Forelimb muscle (tissue), 1 donor: Measurements from ENCODE around the gene ACSF3. TPM values are rescaled to one million over a fixed set of nuclear protein-coding genes. Genes with fewer than 3 reads are reported as not detected.
"Not testable (repeated sequence)": the region's sequence is repeated elsewhere in the genome, so short reads cannot be mapped to it uniquely, and the experiment has no call there.

ENCODE experiments used
- DNase-seq: peaks from one replicate; pipeline ENCODE4 v3.0.0-alpha.2; 2013; ENCODE audit warnings: low read depth
- polyA plus RNA-seq: library from polyadenylated mRNA; unstranded; fragments of 120-200 nt; gene quantifications from one replicate; pipeline ENCODE4 v1.2.1, GENCODE V29; 2013; ENCODE audit not compliant: insufficient read length

Gene ACSF3
- polyA plus RNA-seq, 1 donor = 15.1 TPM

DNA sequence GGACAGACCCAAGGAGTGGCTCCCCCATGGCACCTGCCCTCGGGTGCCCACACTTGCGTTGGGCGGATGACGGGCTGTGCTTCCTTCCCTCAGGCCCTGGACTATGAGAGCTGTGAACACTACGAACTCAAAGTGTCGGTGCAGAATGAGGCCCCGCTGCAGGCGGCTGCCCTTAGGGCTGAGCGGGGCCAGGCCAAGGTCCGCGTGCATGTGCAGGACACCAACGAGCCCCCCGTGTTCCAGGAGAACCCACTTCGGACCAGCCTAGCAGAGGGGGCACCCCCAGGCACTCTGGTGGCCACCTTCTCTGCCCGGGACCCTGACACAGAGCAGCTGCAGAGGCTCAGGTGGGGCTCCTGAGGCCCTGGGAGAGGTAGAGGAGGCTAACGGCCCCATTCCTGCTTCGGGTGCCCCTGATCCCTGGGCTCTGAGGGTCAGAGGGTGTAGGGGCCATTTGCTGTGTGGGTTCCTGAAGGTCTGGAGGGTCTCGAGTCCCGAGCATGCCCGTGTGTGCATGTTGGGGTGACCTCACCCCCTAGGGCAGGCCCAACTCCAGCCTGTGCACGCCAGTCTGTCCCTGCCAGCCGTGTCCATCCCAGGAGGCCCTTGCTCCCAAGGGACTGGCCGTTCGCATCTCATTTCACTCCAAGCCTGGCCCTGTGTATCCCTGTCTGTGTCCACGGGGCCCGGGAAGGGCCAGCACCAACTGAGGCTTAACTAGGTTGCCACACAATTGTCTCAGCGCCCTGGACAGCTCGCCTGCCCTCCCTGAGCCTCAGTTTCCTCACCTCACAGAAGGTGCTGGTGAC, 96.7 kb downstream of the ACSF3 start:
- no peak for DNase-seq

DNA sequence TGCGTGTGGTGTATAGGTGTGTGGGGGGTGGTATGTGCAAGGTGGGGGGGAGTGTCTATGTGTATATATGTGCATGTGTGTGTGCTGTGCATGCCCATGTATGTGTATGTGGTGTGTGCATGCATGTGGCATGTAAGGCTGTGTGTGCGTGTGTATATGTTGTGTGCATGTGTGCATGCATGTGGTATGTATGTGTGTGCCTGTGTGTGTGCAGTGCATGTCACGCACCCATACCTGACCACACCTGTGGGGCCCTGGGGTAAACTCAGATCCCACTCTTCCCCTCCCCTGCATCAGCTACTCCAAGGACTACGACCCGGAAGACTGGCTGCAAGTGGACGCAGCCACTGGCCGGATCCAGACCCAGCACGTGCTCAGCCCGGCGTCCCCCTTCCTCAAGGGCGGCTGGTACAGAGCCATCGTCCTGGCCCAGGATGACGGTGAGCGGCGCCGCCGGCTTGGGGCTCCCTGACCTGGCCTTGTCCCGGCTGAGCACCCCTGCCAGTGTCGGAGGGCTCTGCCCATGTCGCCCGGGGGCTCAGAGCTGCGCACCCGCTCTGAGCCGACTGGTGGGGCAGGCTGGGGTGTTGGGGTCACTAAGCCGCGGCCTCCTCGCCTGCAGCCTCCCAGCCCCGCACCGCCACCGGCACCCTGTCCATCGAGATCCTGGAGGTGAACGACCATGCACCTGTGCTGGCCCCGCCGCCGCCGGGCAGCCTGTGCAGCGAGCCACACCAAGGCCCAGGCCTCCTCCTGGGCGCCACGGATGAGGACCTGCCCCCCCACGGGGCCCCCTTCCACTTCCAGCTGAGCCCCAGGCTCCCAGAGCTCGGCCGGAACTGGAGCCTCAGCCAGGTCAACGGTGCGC, 97.6 kb downstream of the ACSF3 start:
- no peak for DNase-seq

DNA sequence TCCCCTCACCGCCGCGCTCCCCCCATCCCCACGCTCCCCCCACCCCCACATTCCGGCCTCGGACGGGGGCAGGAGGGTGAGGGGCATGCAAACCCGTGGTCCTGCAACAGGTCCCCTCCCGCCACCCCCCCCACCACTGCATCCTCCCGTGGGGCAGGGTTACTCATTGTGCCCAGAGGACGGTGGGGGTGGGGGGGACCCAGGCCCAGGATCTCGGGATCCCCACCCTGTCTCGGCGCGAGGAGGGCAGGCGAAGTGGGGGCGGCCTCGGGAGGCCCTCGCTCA, 98.2 kb downstream of the ACSF3 start:
- DNase-seq = no peak

DNA sequence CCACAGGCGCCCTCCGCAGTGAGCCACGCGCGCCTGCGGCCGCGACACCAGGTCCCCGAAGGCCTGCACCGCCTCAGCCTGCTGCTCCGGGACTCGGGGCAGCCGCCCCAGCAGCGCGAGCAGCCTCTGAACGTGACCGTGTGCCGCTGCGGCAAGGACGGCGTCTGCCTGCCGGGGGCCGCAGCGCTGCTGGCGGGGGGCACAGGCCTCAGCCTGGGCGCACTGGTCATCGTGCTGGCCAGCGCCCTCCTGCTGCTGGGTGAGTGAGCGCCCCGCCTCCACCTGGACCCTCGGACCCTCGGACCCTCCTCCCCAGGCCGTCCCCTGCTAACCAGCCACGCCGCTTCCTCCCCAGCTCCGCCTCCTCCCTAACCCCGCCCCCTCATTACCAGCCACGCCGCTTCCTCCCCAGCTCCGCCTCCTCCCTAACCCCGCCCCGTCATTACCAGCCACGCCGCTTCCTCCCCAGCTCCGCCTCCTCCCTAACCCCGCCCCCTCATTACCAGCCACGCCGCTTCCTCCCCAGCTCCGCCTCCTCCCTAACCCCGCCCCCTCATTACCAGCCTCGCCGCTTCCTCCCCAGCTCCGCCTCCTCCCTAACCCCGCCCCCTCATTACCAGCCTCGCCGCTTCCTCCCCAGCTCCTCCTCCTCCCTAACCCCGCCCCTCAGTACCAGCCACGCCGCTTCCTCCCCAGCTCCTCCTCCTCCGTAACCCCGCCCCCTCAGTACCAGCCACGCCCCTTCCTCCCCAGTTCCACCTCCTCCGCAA, 98.7 kb downstream of the ACSF3 start:
- not testable (repeated sequence) for DNase-seq

DNA sequence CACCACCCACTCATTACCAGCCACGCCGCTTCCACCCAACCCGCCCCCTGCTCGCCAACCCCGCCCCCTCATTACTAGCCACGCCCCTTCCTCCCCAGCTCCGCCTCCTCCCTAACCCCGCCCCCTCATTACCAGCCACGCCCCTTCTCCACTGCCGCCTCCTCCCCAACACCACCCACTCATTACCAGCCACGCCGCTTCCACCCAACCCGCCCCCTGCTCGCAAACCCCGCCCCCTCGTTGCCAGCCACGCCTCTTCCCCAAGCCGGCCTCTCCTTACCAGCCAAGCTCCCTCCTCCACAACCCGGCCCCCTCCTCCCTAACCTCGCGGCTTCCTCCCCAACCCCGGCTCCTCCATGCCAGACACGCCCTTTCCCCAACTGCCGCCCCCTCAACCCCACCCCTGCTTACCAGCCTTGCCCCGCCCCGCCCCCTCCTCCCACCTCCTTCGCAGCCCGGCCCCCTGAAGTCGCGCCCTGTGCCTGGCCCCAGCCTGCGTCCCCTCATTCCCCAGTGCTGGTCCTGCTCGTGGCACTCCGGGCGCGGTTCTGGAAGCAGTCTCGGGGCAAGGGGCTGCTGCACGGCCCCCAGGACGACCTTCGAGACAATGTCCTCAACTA, 99.4 kb downstream of the ACSF3 start:
- DNase-seq = no peak

DNA sequence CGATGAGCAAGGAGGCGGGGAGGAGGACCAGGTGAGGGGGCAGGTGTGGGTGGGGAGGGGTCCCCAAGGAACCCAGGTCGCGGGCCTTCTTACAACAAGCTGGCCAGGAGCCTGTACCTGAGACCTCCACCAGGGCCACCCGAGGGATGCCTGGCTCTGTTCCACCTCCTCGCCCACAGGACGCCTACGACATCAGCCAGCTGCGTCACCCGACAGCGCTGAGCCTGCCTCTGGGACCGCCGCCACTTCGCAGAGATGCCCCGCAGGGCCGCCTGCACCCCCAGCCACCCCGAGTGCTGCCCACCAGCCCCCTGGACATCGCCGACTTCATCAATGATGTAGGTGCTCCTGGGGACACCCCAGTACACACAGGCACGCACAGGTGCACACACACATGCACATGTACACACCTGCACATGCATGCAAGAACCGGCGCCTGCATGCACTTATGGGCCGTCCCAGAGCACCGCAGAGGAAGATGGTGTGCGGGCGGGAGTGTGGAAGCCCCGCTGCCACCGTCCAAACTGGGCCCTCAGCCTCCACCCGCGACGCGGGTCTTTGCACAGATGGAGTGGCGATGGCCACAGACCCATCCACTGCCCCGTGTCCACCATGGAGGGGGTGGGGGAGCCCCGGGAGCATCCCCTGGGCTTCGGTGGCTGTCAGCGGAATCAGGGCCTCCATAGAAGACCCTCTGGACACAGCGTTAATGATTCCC, 100.1 kb downstream of the ACSF3 start:
- no peak for DNase-seq

DNA sequence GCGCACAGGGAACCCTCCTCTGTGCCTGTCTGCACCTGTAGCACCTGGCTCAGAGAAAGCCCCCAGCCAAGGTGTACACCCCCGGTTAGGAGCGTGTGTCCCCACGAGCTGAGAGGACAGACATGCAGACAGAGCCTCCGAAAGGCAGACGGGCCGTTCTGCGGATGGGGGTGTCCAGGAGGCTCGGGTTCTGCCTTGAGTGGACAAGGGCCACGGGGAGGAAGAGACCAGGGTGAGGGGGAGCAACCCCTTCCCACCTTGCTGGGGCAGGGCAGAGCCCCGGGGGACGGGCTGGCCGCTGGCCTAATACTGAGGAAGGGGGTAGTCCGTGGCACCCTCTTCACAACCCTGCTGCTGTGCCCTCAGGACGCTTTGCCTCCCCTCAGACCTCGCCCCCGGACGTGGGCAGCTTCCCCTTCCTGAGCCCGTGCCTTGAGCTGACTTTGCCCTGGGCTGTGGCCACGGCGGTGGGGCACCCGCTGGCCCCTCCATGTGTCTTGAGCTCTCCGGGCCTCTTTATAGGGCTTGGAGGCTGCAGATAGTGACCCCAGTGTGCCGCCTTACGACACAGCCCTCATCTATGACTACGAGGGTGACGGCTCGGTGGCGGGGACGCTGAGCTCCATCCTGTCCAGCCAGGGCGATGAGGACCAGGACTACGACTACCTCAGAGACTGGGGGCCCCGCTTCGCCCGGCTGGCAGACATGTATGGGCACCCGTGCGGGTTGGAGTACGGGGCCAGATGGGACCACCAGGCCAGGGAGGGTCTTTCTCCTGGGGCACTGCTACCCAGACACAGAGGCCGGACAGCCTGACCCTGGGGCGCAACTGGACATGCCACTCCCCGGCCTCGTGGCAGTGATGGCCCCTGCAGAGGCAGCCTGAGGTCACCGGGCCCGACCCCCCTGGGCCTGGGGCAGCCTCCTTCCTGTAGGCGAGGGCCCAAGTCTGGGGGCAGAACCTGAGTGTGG, 101.0 kb downstream of the ACSF3 start:
- DNase-seq = no peak

DNA sequence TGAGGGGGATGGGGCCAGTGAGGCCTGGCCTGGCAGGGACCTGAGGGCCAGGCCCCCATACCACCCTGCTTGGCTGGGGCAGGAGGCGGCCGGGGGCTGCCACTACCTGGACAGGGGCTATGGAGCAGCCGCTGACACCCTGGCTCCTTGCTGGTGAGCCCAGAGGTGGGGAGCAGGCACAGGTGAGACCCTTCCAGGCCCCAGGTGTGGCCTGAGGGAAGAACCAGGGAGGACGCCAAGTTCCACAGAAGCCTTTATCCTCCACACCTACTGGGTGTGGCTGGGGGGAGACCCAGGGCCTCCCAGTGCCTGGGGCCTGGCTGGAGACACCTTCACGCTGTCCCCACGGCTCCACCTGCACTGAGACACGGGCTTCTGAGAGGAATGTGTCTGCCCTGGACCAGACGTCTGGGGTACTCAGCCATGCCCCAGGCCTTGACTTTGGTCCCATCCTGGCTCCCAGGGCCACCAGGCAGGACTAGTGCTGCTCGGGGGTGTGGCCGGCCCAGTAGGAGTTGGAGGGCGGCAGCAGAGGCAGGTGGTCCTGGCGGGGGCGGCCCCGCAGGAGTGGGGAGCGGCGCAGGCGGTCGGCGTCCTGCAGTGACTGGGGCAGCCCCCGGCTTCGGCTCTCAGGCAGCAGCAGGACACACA, 102.0 kb downstream of the ACSF3 start:
- no peak for DNase-seq

DNA sequence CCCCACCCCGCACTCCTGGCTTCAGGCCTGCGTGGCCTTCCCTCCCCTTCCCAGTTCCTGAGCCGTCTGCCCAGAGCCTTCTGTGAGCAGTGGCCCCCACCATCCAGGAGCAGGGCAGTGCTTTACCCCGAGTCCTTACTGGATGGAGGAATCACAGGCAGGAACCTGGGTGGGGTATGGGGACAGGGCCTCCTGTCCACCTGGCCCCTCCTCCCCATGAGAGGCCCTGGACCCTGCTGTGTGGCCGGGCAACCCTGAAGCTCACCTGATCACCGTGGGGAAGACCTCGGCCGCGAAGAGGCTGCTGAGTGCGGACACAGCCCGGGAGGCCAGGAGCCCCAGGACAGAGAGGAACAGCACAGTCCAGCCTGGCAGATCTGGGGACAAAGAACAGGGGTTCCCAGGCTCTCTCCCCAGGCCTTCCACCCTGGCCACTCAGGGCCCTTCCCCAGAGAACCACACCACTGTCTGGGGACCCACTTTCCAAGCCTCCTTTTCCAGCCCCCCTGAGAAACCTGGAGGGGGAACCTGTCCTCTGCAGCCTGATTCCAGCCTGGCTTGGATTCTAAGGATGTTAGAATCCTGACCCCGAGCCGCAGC, 103.5 kb downstream of the ACSF3 start:
- no peak for DNase-seq

DNA sequence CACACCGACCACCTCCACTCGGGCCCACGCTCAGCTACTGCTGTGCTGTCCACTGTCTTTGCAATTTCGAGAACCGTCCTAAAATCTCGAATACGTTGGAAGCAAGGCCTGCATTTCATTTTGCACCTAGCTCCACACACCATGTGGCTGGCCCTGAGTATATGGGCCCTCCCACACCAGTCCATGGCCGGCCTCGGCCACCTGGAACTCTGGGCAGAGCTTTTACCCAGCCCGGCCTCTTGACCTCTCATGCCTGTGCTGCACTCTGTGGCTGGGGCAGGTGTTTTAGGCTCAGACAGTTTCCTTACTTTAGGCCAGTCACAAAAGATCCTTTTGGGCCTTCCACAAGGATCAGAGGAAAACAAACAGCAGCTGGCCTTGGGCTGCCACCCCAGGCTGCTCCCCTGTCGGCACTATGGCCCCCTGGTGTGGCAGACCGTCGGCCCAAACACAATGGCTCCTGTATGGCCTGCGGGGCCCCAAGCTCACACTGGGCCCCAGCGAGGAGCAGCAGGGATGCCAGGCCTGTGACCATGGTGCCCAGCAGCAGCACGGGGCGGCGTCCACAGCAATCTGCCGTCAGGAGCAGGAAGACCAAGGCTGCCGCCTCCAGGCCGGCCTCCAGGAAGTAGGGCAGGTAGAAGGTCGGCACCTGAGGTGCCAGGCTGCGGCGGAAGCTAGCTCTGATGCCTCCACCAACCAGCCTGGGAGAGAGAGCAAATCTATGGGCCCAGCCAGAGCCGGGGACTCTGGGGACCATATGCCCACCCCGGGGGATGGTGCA, 104.2 kb downstream of the ACSF3 start:
- DNase-seq = no peak

DNA sequence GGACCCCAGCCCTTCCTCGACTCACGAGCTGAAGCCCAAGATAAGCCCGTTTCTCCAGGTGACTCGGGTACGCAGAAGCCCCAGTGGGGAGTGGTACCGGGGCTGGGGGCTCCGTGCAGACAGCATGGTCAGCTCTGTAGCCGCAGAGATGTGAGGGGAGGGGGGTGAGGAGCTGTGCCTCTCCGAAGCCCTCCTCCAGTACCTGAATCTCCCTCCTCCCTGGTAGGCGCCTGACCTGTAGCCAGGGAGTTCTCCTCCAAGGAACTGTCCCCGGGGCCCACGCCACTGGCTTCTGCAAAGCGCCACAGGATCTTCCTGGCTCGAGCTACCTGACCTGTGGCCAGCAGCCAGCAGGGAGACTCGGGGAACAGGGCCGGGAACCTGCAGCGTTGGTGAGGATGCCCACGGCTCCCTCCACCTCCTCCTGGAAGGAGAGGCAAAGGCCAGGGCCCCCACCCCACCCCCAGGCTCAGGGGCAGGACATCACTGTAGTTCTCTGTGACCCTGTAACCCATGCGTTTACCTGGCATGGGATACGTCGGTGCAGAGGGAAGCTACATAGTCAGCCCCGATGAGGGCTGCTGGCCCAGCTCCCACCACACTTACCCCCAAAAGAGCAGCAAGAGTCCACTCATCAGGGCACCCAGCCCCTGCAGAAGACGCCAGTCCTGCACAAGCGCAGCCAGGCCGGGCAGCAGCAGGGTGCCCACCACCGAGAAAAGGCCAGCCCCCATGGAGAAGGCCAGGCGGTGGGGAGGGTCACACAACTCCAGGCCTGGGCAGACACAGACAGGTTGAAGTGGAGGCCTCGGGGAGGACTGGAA, 105.0 kb downstream of the ACSF3 start:
- DNase-seq = no peak

DNA sequence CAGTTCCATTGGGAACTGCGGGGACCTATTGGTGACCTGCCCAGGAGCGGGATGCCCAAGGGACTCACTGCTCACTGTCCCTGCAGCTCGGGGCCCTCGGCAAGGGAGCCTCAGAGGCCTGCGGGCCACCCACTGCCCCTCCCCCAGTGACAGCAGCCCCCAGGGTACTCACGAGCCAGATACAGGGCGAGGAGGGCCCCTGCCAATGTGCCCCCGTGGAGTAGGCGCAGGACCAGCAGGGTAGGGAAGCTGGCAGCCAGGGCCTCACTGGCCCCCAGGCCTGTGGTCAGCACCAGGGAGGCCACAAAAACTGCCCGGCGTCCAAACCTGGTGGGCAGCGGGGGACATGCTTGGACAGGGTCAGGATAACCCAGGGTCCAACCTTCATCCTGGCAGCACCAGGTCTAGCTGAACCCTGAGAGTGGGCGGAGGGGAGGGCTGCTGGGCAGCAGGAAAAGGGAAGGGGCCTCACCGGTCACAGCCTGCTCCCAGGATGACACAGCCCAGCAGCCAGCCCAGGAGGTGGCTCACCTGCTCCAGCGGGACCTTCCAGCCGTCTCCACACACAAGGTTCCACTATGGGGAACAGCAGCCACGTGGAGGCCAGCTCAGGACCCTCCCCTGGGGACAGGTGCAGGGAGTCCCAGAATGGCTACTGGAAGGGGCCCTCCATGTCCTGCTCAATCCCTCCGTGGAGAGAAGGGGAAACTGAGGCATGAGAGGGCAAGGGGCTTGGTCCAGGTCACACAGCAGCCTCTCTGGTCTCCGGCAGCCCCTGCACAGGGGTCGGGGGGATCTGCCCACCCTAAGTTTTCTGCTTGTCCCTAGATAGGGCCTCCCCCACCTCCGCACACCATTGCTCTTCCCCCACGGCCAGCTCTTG, 105.8 kb downstream of the ACSF3 start:
- DNase-seq = no peak

DNA sequence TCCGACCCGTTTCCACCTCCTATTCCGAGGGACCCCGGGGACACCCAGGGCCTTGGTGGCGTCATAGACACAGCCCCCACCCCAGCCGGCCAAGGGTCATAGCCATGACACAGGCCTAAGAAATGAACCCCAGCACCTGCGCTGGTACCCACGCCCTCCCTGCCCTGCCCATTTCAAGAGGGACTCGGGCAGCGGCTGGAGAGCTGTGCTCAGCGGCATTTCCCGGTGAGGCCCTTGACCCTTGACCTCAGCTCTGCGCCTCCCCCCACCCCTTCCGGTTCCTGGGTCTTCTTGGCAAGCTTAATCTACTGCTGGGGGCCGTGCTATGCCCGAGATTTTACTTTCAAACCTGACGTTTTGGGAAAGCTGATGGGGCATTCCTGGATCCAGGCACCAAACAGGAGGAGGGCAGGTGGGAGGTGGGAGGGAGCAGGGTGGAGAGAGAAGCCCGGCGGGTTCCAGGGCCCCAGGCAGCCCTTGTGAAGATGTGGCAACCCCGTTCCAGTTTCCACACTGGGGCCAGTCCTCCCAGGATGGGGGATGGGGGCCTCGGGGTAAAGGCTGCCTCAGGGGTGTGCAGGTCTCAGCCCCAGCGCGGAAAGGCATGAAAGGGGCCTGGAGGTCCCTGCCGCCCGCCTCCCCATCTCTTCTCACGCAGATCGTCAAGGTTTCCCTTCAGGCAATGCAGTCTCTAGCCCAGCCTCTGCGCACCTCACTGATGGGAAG, 106.6 kb downstream of the ACSF3 start, which contains the start of gene SLC22A31:
Gene SLC22A31 (minus strand): TSS at position 414 of the 726 bp plus-strand sequence. CDS start 36 bp downstream, at position 378.
- no peak for DNase-seq

DNA sequence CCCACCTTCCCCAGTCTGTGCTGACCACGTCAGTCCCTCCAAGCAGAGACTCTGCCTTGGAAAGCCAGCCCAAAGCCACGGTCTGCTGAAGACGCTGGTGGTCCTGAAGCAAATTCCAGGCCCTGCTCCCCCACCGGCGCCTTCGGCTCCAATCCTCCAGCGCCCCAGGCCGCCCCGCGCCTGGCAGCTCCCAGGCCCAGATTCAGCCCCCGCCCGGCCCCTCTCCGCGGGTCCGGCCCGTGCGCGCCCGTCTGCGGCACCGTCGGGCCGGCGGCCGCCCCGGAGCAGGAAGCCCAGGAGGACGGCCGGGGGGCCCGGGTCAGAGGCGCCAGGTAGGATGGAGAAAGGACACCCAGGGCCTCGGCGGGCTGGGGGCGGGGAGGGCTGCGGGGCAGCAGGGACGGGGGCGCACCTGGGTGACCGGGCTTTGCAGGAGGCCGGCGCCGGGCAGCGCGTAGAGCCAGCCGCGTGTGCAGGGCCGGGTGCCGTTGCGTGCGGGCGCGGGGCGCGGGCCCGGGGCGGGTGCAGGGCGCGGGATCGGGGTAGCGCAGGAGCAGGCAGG, 107.3 kb downstream of the ACSF3 start:
- DNase-seq = no peak
